DOHH2 (cell line): ENCODE data around the gene APOA5.

Experiments used
- H3F3A ChIP-seq: fragments of 200-600 bp; sonication (generic), shearing (Covaris generic); 2 replicates; pipeline ENCODE4 v1.6.0; 2016; ENCODE audit warnings: antibody characterized with exemption, mild to moderate bottlenecking; ENCODE audit not compliant: control insufficient read depth, insufficient read depth
- H3K27ac ChIP-seq: fragments of 200-600 bp; sonication (generic); 2 replicates; pipeline ENCODE4 v1.5.1; 2014; ENCODE audit warnings: low read depth, mild to moderate bottlenecking, low read length, moderate library complexity
- H3K27me3 ChIP-seq: fragments of 200-600 bp; sonication (generic); 2 replicates; pipeline ENCODE4 v1.6.1; 2014; ENCODE audit warnings: mild to moderate bottlenecking, low read length, mixed read lengths; ENCODE audit not compliant: control insufficient read depth
- H3K36me3 ChIP-seq: fragments of 200-600 bp; sonication (generic); 2 replicates; pipeline ENCODE4 v1.6.1; 2014; ENCODE audit warnings: mild to moderate bottlenecking, low read length, moderate library complexity, mixed read lengths; ENCODE audit not compliant: control insufficient read depth
- H3K4me1 ChIP-seq: fragments of 200-600 bp; sonication (generic); 2 replicates; pipeline ENCODE4 v1.6.1; 2014; ENCODE audit warnings: mild to moderate bottlenecking, low read length, mixed read lengths; ENCODE audit not compliant: control insufficient read depth
- H3K4me2 ChIP-seq: fragments of 200-600 bp; sonication (generic); 2 replicates; pipeline ENCODE4 v1.6.0; 2014; ENCODE audit warnings: mild to moderate bottlenecking, low read length, moderate library complexity
- H3K4me3 ChIP-seq: fragments of 200-600 bp; sonication (generic); 2 replicates; pipeline ENCODE4 v1.5.1; 2014; ENCODE audit warnings: mild to moderate bottlenecking, low read length, mixed read lengths
- H3K79me2 ChIP-seq: fragments of 200-600 bp; sonication (generic); 2 replicates; pipeline ENCODE4 v1.6.1; 2014; ENCODE audit warnings: mild to moderate bottlenecking, low read length, mixed read lengths; ENCODE audit not compliant: control insufficient read depth
- H3K9me2 ChIP-seq: fragments of 200-600 bp; sonication (generic); replicated peaks from 2 replicates; pipeline ENCODE4 v1.6.1; 2014; ENCODE audit warnings: mild to moderate bottlenecking, low read length, mixed read lengths; ENCODE audit not compliant: control insufficient read depth
- H3K9me3 ChIP-seq: fragments of 200-600 bp; sonication (generic); 2 replicates; pipeline ENCODE4 v1.6.1; 2014; ENCODE audit warnings: antibody characterized with exemption, low read length, mixed read lengths; ENCODE audit not compliant: control insufficient read depth, insufficient read depth
- H4K20me1 ChIP-seq: fragments of 200-600 bp; sonication (generic); 2 replicates; pipeline ENCODE4 v1.6.0; 2014; ENCODE audit warnings: low read depth, mild to moderate bottlenecking, antibody characterized with exemption, low read length, moderate library complexity; ENCODE audit not compliant: control insufficient read depth, insufficient read depth
- CTCF ChIP-seq: fragments of 200-600 bp; sonication (generic); IDR thresholded peaks from one replicate; pipeline ENCODE4 v1.5.1; 2014; ENCODE audit warnings: antibody characterized with exemption, mild to moderate bottlenecking, low read depth, low read length; ENCODE audit not compliant: poor library complexity, severe bottlenecking
- EZH2phosphoT487 ChIP-seq: fragments of 200-600 bp; sonication (generic); IDR thresholded peaks from 2 replicates; pipeline ENCODE4 v1.6.1; 2017; ENCODE audit warnings: borderline replicate concordance, mild to moderate bottlenecking, antibody characterized with exemption, low read length, moderate library complexity, mixed read lengths

APOA5 gene

DNA sequence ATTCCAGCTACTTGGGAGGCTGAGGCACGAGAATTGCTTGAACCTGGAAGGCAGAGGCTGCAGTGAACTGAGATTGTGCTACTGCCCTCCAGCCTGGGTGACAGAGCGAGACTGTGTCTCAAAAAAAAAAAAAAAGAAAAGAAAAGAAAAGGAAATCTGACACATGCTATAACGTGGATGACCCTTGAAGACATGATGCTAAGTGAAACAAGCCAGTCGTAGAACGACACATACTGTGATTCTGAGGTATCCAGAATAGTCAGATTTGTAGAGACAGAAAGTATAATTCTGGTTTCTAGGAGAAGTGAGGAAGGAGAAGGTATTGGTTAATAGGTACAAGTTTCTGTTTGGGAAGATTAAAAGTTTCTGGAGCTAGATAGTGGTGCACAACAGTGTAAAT lies 6.7 kb upstream of the APOA5 start:
- Histone ChIP-seq H3K27me3 (peaks cover 17% of the 10 kb centered on the region), H3K36me3 (no peaks in the 10 kb centered on the region)
- no peak for TF ChIP-seq CTCF
- no peak for TF ChIP-seq EZH2phosphoT487

DNA sequence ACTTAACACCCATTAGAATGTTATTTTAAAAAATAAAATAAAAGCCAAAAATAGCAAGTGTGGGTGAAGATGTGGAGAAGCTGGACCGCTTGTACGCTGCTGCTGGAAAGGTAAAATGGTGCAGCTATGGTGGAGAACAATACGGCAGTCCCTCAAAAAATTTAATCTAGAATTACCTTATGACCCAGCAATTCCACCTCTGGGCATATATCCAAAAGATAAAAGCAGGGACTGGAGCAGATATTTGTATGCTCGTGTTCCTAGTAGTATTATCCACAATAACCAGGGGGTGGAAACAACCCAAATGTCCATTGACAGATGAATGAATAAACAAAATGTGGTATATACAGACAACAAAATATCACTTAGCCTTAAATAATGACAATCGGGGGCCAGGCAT lies 6.1 kb upstream of the APOA5 start:
- Histone ChIP-seq H3K27me3 (peaks cover 17% of the 10 kb centered on the region), H3K4me3 (no peak overlapping the region), H3K9me3 (no peaks in the 10 kb centered on the region), H3K4me1 (no peaks in the 10 kb centered on the region), H3K79me2 (no peaks in the 10 kb centered on the region), H3K4me2 (no peak overlapping the region), H3K36me3 (no peaks in the 10 kb centered on the region), H3K27ac (no peak overlapping the region), H3F3A (no peaks in the 10 kb centered on the region), H3K9me2 (no peaks in the 10 kb centered on the region), H4K20me1 (no peaks in the 10 kb centered on the region)
- TF ChIP-seq CTCF (no peak), EZH2phosphoT487 (no peak)

More for the DNA sequence above, 6.7 kb upstream of the APOA5 start:
- H3K4me1 ChIP-seq = no peaks in the 10 kb centered on the region
- no peaks in the 10 kb centered on the region for H3F3A ChIP-seq
- no peak overlapping the region for H3K27ac ChIP-seq
- H3K9me2 ChIP-seq = no peaks in the 10 kb centered on the region
- no peaks in the 10 kb centered on the region for H3K79me2 ChIP-seq
- no peaks in the 10 kb centered on the region for H4K20me1 ChIP-seq
- no peak overlapping the region for H3K4me3 ChIP-seq
- no peak overlapping the region for H3K4me2 ChIP-seq
- no peaks in the 10 kb centered on the region for H3K9me3 ChIP-seq

DNA sequence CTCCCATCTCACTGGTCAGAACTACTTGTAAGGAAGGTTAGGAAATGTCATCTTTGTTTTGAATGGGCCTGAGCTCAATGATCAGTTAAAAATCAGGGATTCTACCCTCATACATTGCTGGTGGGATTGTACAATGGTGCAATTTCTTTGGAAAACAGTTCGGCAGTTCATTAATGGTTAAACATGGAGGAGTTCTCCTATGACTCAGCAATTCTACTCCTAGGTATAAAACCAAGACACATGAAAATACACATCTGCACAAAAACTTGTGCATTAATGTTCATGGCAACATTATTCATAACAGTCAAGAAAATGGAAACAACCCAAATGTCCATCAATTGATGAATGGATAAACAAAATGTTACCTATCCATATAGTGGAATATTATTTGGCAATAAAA lies 4.9 kb upstream of the APOA5 start:
- no peaks in the 10 kb centered on the region for H3K79me2 ChIP-seq
- peaks cover 17% of the 10 kb centered on the region for H3K27me3 ChIP-seq
- H3K4me2 ChIP-seq = no peak overlapping the region
- no peaks in the 10 kb centered on the region for H3K4me1 ChIP-seq
- no peaks in the 10 kb centered on the region for H3K36me3 ChIP-seq
- no peaks in the 10 kb centered on the region for H3K9me3 ChIP-seq
- H3F3A ChIP-seq = no peaks in the 10 kb centered on the region
- H3K9me2 ChIP-seq = no peaks in the 10 kb centered on the region
- H3K4me3 ChIP-seq = no peak overlapping the region
- no peak overlapping the region for H3K27ac ChIP-seq
- no peaks in the 10 kb centered on the region for H4K20me1 ChIP-seq
- no peak for TF ChIP-seq EZH2phosphoT487
- TF ChIP-seq CTCF = no peak

GRCh38 chr11:116794851-116795250 lies 3.2 kb upstream of the APOA5 start:
- Histone ChIP-seq H3K27ac (no peak overlapping the region), H3K79me2 (no peaks in the 10 kb centered on the region), H3K9me2 (no peaks in the 10 kb centered on the region), H3K9me3 (no peaks in the 10 kb centered on the region), H3K27me3 (peaks cover 10% of the 10 kb centered on the region; the same call in 1 of the 2 replicates), H3K4me3 (no peak overlapping the region), H3K4me2 (no peak overlapping the region), H4K20me1 (no peaks in the 10 kb centered on the region), H3F3A (no peaks in the 10 kb centered on the region), H3K36me3 (no peaks in the 10 kb centered on the region), H3K4me1 (no peaks in the 10 kb centered on the region)
- TF ChIP-seq CTCF (no peak), EZH2phosphoT487 (no peak)
